ENCODE measurements around the gene PDZK1.

The PDZK1 gene

DNA sequence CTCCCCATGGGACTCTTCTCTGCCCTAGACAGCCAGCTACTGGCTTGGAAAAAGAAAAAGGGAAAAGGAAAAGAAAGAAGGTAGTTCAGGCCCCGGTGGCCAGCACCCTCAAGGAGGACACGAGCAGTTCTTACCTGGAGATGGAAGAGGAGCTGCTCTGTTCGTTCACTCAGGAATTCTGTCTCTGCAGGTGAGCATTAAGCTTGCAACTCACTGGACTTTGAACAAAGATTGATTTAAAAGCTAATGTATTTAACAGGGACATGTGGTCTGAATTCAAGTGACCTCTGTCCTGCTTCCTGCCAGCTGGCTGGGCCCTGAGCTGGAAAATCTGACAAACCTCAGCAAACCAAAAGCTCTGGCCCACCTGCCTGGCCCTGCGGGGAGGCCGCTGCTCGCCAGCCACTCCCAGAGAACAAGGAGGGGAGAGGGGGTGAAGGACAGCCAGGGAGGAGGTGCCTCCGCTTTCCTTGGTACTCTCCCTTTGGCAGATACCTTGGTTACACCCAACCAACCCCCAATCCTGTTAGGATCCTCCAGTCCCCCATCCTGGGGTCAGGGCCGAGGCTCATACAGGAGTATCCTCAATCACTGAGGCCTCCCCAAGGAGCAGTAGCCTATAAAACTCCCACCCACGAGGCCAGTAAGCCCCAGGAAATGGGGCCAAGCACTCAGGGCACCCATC, at the start of gene PDZK1:
Gene PDZK1, minus strand, starts transcription at position 186 of the 685 bp plus-strand sequence. CDS start 19,347 bp downstream, outside the sequence.
- Histone ChIP-seq H3K4me3 (ENCODE audit: low read depth, low read length) (no peak within 1 kb of the TSS), H3K27me3 (ENCODE audit: insufficient read depth, low read depth, severe bottlenecking) (no peaks in the 10 kb centered on the region), H3K27ac (peak within 1 kb of the TSS; percentile 0; the same call in 1 of the 2 replicates), H3K9me3 (ENCODE audit: severe bottlenecking) (no peaks in the 10 kb centered on the region), H3K36me3 (no peaks in the 10 kb centered on the region)
- peak; percentile 68 for DNase-seq
- TF ChIP-seq, protein P1, sequence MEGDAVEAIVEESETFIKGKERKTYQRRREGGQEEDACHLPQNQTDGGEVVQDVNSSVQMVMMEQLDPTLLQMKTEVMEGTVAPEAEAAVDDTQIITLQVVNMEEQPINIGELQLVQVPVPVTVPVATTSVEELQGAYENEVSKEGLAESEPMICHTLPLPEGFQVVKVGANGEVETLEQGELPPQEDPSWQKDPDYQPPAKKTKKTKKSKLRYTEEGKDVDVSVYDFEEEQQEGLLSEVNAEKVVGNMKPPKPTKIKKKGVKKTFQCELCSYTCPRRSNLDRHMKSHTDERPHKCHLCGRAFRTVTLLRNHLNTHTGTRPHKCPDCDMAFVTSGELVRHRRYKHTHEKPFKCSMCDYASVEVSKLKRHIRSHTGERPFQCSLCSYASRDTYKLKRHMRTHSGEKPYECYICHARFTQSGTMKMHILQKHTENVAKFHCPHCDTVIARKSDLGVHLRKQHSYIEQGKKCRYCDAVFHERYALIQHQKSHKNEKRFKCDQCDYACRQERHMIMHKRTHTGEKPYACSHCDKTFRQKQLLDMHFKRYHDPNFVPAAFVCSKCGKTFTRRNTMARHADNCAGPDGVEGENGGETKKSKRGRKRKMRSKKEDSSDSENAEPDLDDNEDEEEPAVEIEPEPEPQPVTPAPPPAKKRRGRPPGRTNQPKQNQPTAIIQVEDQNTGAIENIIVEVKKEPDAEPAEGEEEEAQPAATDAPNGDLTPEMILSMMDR (IDR thresholded peaks at IDR 0.05; ENCODE audit: low read depth, low read length) = no peak

DNA sequence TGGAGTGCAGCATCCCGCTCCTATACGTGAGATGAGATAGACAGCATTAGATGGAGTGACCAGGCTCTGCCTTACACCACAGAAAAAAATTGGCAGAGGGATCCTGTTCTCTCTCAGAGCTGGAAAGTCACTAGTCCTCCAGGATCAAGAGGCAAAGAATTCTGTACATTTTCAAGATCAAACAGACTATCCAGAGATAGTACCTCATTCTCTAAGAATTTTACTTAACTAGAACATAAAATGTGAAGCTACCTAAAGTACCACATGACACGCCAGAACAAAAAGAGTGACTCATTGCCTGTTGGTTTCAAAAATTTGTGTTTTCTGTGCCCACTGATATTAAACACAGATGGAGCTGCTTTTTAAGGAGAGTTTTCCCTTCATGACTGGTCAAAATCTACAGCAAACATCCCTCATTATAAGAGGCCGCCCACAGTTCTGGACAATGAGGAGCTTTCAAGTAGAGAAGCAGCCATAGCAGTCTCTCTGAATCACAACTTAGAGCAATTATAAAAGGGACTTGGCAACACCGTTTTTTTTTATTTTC, 44.4 kb upstream of the PDZK1 start:
- no peak overlapping the region for H3K27ac ChIP-seq
- no peak overlapping the region for H3K4me3 ChIP-seq (ENCODE audit: low read depth, low read length)
- no peak for DNase-seq
- peaks cover 64% of the 10 kb centered on the region for H3K36me3 ChIP-seq
- TF ChIP-seq, protein P1 (IDR thresholded peaks at IDR 0.05; ENCODE audit: low read depth, low read length) = no peak
- H3K27me3 ChIP-seq (ENCODE audit: insufficient read depth, low read depth, severe bottlenecking) = no peaks in the 10 kb centered on the region
- H3K9me3 ChIP-seq (ENCODE audit: severe bottlenecking) = no peaks in the 10 kb centered on the region

GRCh38 chr1:145750426-145750825, 43.3 kb upstream of the PDZK1 start:
- H3K4me3 ChIP-seq (ENCODE audit: low read depth, low read length) = no peak overlapping the region
- peaks cover 68% of the 10 kb centered on the region for H3K36me3 ChIP-seq

DNA sequence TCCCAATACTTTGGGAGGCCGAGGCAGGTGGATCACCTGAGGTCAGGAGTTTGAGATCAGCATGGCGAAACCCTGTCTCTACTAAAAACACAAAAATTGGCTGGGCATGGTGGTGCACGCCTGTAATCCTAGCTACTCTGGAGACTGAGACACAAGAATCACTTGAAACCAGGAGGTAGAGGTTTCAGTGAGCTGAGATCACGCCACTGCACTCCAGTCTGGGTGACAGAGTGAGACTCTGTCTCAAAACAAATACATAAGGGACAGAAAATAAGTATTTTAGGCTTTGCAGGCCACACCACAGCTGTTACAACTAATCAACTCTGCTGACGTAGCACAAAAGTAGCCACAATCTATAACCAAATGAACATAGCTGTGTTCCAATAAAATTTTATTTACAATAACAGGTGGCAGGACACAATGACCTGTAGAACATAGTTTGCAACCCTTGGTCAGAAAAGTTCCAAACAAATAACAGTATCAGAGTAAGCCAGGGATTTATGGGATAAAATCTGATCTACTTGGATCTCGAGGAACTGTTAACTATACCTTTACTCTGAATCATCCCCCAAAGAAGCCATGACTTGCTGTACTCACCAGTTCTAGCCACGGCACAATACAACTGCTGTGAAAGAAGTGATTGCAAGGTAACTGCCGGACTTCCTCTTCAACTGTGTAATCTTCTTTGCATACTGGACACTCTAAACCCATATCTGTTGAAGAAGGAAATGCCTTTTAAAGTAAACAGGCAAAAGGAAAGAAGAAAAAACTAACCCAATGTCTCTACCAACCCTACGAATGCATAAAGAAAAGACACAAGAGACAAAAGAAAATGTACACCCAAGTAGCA, 40.5 kb upstream of the PDZK1 start:
- no peaks in the 10 kb centered on the region for H3K9me3 ChIP-seq (ENCODE audit: severe bottlenecking)
- H3K36me3 ChIP-seq = peaks cover 87% of the 10 kb centered on the region
- TF ChIP-seq, protein P1 (IDR thresholded peaks at IDR 0.05; ENCODE audit: low read depth, low read length) = no peak
- no peak overlapping the region for H3K4me3 ChIP-seq (ENCODE audit: low read depth, low read length)
- H3K27ac ChIP-seq = no peak overlapping the region
- H3K27me3 ChIP-seq (ENCODE audit: insufficient read depth, low read depth, severe bottlenecking) = no peaks in the 10 kb centered on the region
- no peak for DNase-seq

More at GRCh38 chr1:145750426-145750825, 43.3 kb upstream of the PDZK1 start:
- TF ChIP-seq, protein P1 (IDR thresholded peaks at IDR 0.05; ENCODE audit: low read depth, low read length) = no peak
- Histone ChIP-seq H3K27me3 (ENCODE audit: insufficient read depth, low read depth, severe bottlenecking) (no peaks in the 10 kb centered on the region), H3K27ac (no peak overlapping the region), H3K9me3 (ENCODE audit: severe bottlenecking) (no peaks in the 10 kb centered on the region)
- DNase-seq = no peak

DNA sequence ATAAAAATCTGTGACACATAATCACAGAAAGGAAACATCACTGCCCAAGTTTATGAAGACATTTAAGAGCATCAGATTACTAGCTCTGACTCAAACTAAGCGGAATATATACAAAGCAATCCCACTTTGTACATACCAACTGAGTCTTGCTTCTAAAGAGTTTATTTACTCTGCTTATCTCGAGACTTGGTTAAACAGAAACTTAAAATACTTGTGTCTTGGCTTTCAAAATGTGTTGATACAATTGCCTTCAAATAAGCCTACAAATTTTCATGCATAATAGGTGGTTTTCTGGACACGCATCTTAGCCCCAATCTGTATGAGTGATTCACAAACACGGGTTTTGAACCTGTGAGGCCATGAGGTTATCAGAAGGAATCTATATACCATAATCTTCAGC, 33.1 kb upstream of the PDZK1 start:
- Histone ChIP-seq H3K27me3 (ENCODE audit: insufficient read depth, low read depth, severe bottlenecking) (no peaks in the 10 kb centered on the region), H3K36me3 (peaks cover 39% of the 10 kb centered on the region), H3K27ac (no peak overlapping the region), H3K9me3 (ENCODE audit: severe bottlenecking) (no peaks in the 10 kb centered on the region), H3K4me3 (ENCODE audit: low read depth, low read length) (no peak overlapping the region)
- no peak for DNase-seq
- TF ChIP-seq, protein P1 (IDR thresholded peaks at IDR 0.05; ENCODE audit: low read depth, low read length) = no peak
